Peyer's patch (tissue), 4 donors: ENCODE results near the gene UTF1.

Experiments
- CTCF ChIP-seq, 6 experiments: fragments of 450-650 bp in 4 of 6; fragments of 200-600 bp in 2 of 6; sonication (generic) in 1 of 6; IDR thresholded peaks; one replicate each; pipeline ENCODE4 v1.5.1; 2017 to 2019; ENCODE audit warnings: antibody characterized with exemption in 6 of 6, mild to moderate bottlenecking in 3 of 6, moderate library complexity in 1 of 6
- POLR2A ChIP-seq, 2 donors: fragments of 450-650 bp; IDR thresholded peaks; one replicate each; pipeline ENCODE4 v1.5.1; 2017; ENCODE audit warnings: antibody characterized with exemption in 2 of 2, mild to moderate bottlenecking in 2 of 2, moderate library complexity in 2 of 2

GRCh38 chr10:133201151-133201947, 28.7 kb upstream of the UTF1 start:
- TF ChIP-seq CTCF (IDR thresholded peaks at IDR 0.05) (no peak), POLR2A (IDR thresholded peaks at IDR 0.05) (no peak)
